ENCODE measurements around the gene KIF5A. TPM values are rescaled to one million over a fixed set of nuclear protein-coding genes. Genes with fewer than 3 reads are reported as not detected.

The KIF5A gene
- total and polyA plus RNA-seq, 3 donors from 2014 or later = 6.8 to 9.1 (median 8.4) TPM

GRCh38 chr12:57630891-57631433 lies 81.1 kb downstream of the KIF5A start:
- H3K36me3 ChIP-seq (ENCODE audit: low read depth, missing control alignments) = no peaks in the 10 kb centered on the region
- 56 to 60% methylated on average over 6 of the region's 6 CpGs for WGBS, 2 donors
- H3K4me3 ChIP-seq = no peak overlapping the region
- intact Hi-C loops (cut with DNase I; ENCODE audit: low total_unique reads) = no loop called here
- TF ChIP-seq POLR2A (IDR thresholded peaks at IDR 0.05) = no peak
- TF ChIP-seq CTCF (IDR thresholded peaks at IDR 0.05) = no peak
- H3K27ac ChIP-seq = no peak overlapping the region
- peak; percentile 1 for DNase-seq
- no peaks in the 10 kb centered on the region for H3K9me3 ChIP-seq
- H3K4me1 ChIP-seq = peaks cover 16% of the 10 kb centered on the region
- H3K27me3 ChIP-seq = no peaks in the 10 kb centered on the region

DNA sequence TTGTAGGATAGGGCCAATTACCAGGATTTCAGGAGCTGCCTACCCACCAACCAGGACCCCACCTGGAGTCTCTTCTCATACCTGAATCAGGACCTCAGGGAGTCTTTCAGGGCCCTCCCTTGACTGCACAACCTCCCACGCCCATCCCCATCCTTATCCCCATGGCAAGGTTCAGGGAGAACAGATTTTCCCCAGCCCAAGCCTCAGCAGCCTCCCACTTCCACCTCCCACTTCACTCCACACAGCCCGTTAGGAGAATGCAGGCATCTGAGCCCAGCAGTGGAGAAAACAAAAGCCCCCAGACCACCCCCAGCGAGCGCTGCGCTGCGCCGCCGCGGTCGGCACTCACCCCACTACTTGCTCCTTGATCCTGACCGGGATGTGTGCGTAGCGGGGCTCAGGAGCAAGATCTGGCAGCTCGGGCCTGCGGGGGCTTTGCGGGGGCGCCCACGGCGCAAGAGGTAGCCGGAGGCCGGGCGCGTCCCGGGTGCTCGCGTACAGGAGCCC lies 81.8 kb downstream of the KIF5A start:
- no peaks in the 10 kb centered on the region for H3K27me3 ChIP-seq
- TF ChIP-seq POLR2A (IDR thresholded peaks at IDR 0.05) (no peak), CTCF (IDR thresholded peaks at IDR 0.05) (no peak)
- peak overlapping the region in 1 of 2 donors; percentile 68 for H3K4me3 ChIP-seq
- peaks cover 16% of the 10 kb centered on the region for H3K4me1 ChIP-seq
- intact Hi-C loops (cut with DNase I; ENCODE audit: low total_unique reads) = no loop called here
- H3K27ac ChIP-seq = no peak overlapping the region
- DNase-seq = peak; percentile 9
- 23 to 28% methylated on average over 2 to 26 of the region's 26 CpGs for WGBS, 2 donors
- no peaks in the 10 kb centered on the region for H3K9me3 ChIP-seq
- H3K36me3 ChIP-seq (ENCODE audit: low read depth, missing control alignments) = no peaks in the 10 kb centered on the region

DNA sequence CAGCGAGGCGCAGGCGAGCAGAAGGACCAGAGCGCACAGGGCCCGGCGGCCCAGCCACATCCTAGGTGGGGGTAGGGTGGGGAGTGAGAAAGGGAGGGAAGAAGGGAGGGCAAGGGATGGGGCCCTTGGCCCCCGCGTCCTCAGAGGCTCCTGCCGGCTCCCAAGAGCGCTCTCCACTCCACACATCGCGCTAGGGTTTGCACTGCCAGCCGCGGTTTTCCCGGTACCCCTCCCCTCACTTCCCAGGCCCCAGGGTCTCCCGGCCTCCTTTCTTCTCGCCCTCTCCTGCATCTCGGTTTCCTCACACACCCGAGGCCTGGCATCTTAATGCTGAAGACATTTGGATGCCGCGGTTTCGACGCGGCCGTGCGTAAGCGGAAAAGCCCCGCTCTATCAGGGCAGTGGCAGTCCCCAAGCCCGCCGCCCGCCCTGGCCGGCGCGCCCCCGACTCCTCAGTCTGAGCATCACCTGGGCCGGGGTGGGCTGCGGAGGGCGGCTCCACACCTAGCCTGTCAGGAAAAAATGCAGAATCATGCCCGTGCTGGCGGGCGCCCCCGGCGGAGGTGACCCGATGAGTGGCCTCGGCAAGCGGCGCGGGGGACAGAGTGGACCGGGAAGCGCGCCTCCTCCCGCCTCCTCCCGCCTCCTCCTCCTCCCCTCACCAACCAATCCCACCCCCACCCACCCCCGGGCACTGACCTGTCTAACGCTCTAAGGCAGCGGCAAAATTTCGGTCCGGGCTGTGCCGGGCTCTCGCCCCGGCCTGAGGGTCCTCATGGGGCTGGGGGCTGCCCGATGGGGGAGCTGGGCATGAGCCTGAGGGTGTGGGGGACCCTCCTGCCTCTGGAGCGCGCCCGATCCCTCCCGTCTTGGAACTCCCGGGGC lies 82.5 kb downstream of the KIF5A start:
- Histone ChIP-seq H3K27ac (no peak overlapping the region), H3K36me3 (ENCODE audit: low read depth, missing control alignments) (no peaks in the 10 kb centered on the region), H3K27me3 (no peaks in the 10 kb centered on the region), H3K9me3 (no peaks in the 10 kb centered on the region), H3K4me1 (peaks cover 14% of the 10 kb centered on the region), H3K4me3 (peak overlapping the region; percentile 44 to 68)
- DNase-seq = peak; percentile 14
- TF ChIP-seq CTCF (IDR thresholded peaks at IDR 0.05) (no peak), POLR2A (IDR thresholded peaks at IDR 0.05) (no peak)
- intact Hi-C loops (cut with DNase I; ENCODE audit: low total_unique reads) = no loop called here
- 0 to 3% methylated on average over 28 to 61 of the region's 67 CpGs for WGBS, 2 donors

DNA sequence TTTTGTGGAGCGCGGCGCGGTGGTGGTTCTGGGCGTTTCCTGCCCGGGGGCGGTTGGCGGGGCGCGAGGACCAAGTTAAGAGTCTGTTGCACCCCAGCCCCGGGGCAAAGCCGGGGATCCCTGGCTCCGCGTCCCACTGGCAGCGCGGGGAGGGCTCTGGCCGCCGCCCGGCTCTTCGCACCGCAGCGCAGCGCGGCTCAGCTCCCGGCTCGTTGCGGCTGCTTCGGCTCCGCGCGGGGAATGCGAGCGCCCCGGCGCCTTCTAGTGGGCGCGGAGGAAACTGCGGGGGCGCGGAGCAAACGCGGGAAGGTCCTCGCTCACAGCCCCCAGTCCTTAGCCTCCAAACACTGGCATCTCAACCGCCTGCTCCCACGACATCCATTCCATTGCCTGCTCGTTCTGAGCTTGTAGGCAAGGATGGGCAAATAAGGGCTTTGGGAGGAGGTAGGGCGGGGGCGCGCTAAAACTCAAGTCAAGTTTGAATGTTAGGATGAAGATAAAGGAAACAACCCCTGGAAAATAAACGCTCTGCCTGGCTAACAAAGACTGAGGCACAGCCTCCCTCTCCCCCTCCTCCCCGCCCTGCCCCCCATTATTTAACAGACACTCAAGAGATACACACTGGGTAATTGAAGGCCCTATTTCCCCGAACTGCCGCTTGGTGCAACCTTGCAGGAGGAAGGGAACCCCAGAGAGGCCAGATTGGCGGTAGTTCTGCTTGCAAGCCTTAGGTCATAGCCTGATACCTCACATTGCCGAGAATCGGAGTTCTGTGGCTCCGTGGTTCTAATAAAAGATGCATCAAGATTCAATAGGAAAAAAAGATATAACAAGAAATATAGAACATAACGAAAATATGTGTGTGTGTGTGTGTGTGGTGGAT lies 83.4 kb downstream of the KIF5A start, which contains the start of gene B4GALNT1:
Gene B4GALNT1 (minus strand): TSS at position 244 of the 883 bp plus-strand sequence. CDS start 1,069 bp downstream, outside the sequence.
- H3K27ac ChIP-seq = no peak within 1 kb of the TSS
- intact Hi-C loops (cut with DNase I; ENCODE audit: low total_unique reads) = no loop called here
- H3K9me3 ChIP-seq = no peaks in the 10 kb centered on the region
- no peaks in the 10 kb centered on the region for H3K36me3 ChIP-seq (ENCODE audit: low read depth, missing control alignments)
- H3K4me1 ChIP-seq = peaks cover 7% of the 10 kb centered on the region
- H3K27me3 ChIP-seq = no peaks in the 10 kb centered on the region
- peak within 1 kb of the TSS; percentile 44 to 68 for H3K4me3 ChIP-seq
- peak; percentile 71 for DNase-seq
- TF ChIP-seq POLR2A (IDR thresholded peaks at IDR 0.05) (no peak), CTCF (IDR thresholded peaks at IDR 0.05) (peak; percentile 74 to 84 (median 75))
- WGBS, 2 donors = 4 to 6% methylated on average over 15 to 46 of the region's 58 CpGs

MicroRNAs within 50 kb of the gene (microRNA counts, 767-probe panel; counts per million panel counts)
- 0 to 152 counts per million in 2 donors for microRNA hsa-miR-616-3p

Small RNAs within 50 kb of the gene (microRNA-seq; reads per million reads assigned to microRNA genes)
- gene MIR616 (ENCODE audit: borderline number of aligned reads in 2 of 2, borderline replicate concordance in 1 of 2) = 0 reads per million in 2 donors
- 0 reads per million in 2 donors for gene MIR6758 (ENCODE audit: borderline number of aligned reads in 2 of 2, borderline replicate concordance in 1 of 2)

Small RNAs within 50 kb of the gene (small RNA-seq; reads per million reads assigned to genes)
- gene MIR616 = 0 to 0.37 reads per million in 2 donors

Other genes with a start within 250 kb of the KIF5A start
- 10 to 100 TPM; 92.0 to 93.9 TPM for gene R3HDM2, start 119.0 kb upstream of the KIF5A start, total RNA-seq
- 54.6 TPM for gene R3HDM2, start 119.0 kb upstream of the KIF5A start, polyA plus RNA-seq (ENCODE audit: insufficient read depth, low read depth, low replicate concordance)
- gene INHBC, start 115.3 kb upstream of the KIF5A start, total RNA-seq = 1 to 10 TPM; 1.8 to 3.1 TPM
- 2.1 TPM for gene INHBC, start 115.3 kb upstream of the KIF5A start, polyA plus RNA-seq (ENCODE audit: insufficient read depth, low read depth, low replicate concordance)
- gene INHBE, start 94.7 kb upstream of the KIF5A start, total RNA-seq = under 1 TPM; 0.24 to 0.25 TPM
- 0.12 TPM for gene INHBE, start 94.7 kb upstream of the KIF5A start, polyA plus RNA-seq (ENCODE audit: insufficient read depth, low read depth, low replicate concordance)
- gene GLI1, start 90.3 kb upstream of the KIF5A start, total RNA-seq = 10 to 100 TPM in 1 of 2 donors, 1 to 10 TPM in 1; 8.3 to 18.0 TPM
- gene GLI1, start 90.3 kb upstream of the KIF5A start, polyA plus RNA-seq (ENCODE audit: insufficient read depth, low read depth, low replicate concordance) = 9.3 TPM
- gene ARHGAP9, start 70.2 kb upstream of the KIF5A start, total RNA-seq = 10 to 100 TPM; 24.8 to 29.2 TPM
- gene ARHGAP9, start 70.2 kb upstream of the KIF5A start, polyA plus RNA-seq (ENCODE audit: insufficient read depth, low read depth, low replicate concordance) = 111 TPM
- gene MARS1, start 62.0 kb upstream of the KIF5A start, total RNA-seq = 100 to 1,000 TPM in 1 of 2 donors, 10 to 100 TPM in 1; 90.6 to 105 TPM
- gene MARS1, start 62.0 kb upstream of the KIF5A start, polyA plus RNA-seq (ENCODE audit: insufficient read depth, low read depth, low replicate concordance) = 144 TPM
- 10 to 100 TPM; 44.2 to 45.6 TPM for gene DDIT3, start 29.5 kb upstream of the KIF5A start, total RNA-seq
- gene DDIT3, start 29.5 kb upstream of the KIF5A start, polyA plus RNA-seq (ENCODE audit: insufficient read depth, low read depth, low replicate concordance) = 63.9 TPM
- gene MBD6, start 27.2 kb upstream of the KIF5A start, total RNA-seq = 100 to 1,000 TPM in 1 of 2 donors, 10 to 100 TPM in 1; 84.7 to 130 TPM
- 86.6 TPM for gene MBD6, start 27.2 kb upstream of the KIF5A start, polyA plus RNA-seq (ENCODE audit: insufficient read depth, low read depth, low replicate concordance)
- gene DCTN2, start 2.9 kb upstream of the KIF5A start, total RNA-seq = 100 to 1,000 TPM; 109 to 122 TPM
- gene DCTN2, start 2.9 kb upstream of the KIF5A start, polyA plus RNA-seq (ENCODE audit: insufficient read depth, low read depth, low replicate concordance) = 196 TPM
- gene PIP4K2C, start 41.1 kb downstream of the KIF5A start, total RNA-seq = 10 to 100 TPM; 47.6 to 54.6 TPM
- gene PIP4K2C, start 41.1 kb downstream of the KIF5A start, polyA plus RNA-seq (ENCODE audit: insufficient read depth, low read depth, low replicate concordance) = 78.0 TPM
- gene DTX3, start 54.8 kb downstream of the KIF5A start, total RNA-seq = 10 to 100 TPM; 45.0 to 60.4 TPM
- 37.9 TPM for gene DTX3, start 54.8 kb downstream of the KIF5A start, polyA plus RNA-seq (ENCODE audit: insufficient read depth, low read depth, low replicate concordance)
- 10 to 100 TPM; 18.0 to 26.5 TPM for gene ARHGEF25, start 61.4 kb downstream of the KIF5A start, total RNA-seq
- gene ARHGEF25, start 61.4 kb downstream of the KIF5A start, polyA plus RNA-seq (ENCODE audit: insufficient read depth, low read depth, low replicate concordance) = 18.7 TPM
- 1 to 10 TPM; 2.3 to 3.2 TPM for gene B4GALNT1, start 83.2 kb downstream of the KIF5A start, total RNA-seq
- 1.8 TPM for gene B4GALNT1, start 83.2 kb downstream of the KIF5A start, polyA plus RNA-seq (ENCODE audit: insufficient read depth, low read depth, low replicate concordance)
- 100 to 1,000 TPM in 1 of 2 donors, 10 to 100 TPM in 1; 88.1 to 158 TPM for gene OS9, start 144.1 kb downstream of the KIF5A start, total RNA-seq
- gene OS9, start 144.1 kb downstream of the KIF5A start, polyA plus RNA-seq (ENCODE audit: insufficient read depth, low read depth, low replicate concordance) = 121 TPM
- 1 to 10 TPM; 2.7 to 3.2 TPM for gene AGAP2, start 188.7 kb downstream of the KIF5A start, total RNA-seq
- 1.9 TPM for gene AGAP2, start 188.7 kb downstream of the KIF5A start, polyA plus RNA-seq (ENCODE audit: insufficient read depth, low read depth, low replicate concordance)
- 10 to 100 TPM; 25.4 to 33.0 TPM for gene TSPAN31, start 195.0 kb downstream of the KIF5A start, total RNA-seq
- 30.8 TPM for gene TSPAN31, start 195.0 kb downstream of the KIF5A start, polyA plus RNA-seq (ENCODE audit: insufficient read depth, low read depth, low replicate concordance)
- gene CDK4, start 202.3 kb downstream of the KIF5A start, total RNA-seq = 10 to 100 TPM; 47.0 to 73.5 TPM
- 64.4 TPM for gene CDK4, start 202.3 kb downstream of the KIF5A start, polyA plus RNA-seq (ENCODE audit: insufficient read depth, low read depth, low replicate concordance)
- 10 to 100 TPM in 1 of 2 donors, 1 to 10 TPM in 1; 9.2 to 15.1 TPM for gene MARCHF9, start 205.1 kb downstream of the KIF5A start, total RNA-seq
- 8.4 TPM for gene MARCHF9, start 205.1 kb downstream of the KIF5A start, polyA plus RNA-seq (ENCODE audit: insufficient read depth, low read depth, low replicate concordance)
- gene CYP27B1, start 217.0 kb downstream of the KIF5A start, total RNA-seq = 10 to 100 TPM in 1 of 2 donors, 1 to 10 TPM in 1; 3.9 to 30.2 TPM
- gene CYP27B1, start 217.0 kb downstream of the KIF5A start, polyA plus RNA-seq (ENCODE audit: insufficient read depth, low read depth, low replicate concordance) = 2.2 TPM
- 10 to 100 TPM; 16.7 to 22.8 TPM for gene METTL1, start 222.1 kb downstream of the KIF5A start, total RNA-seq
- gene METTL1, start 222.1 kb downstream of the KIF5A start, polyA plus RNA-seq (ENCODE audit: insufficient read depth, low read depth, low replicate concordance) = 28.8 TPM
- gene EEF1AKMT3, start 222.6 kb downstream of the KIF5A start, total RNA-seq = 1 to 10 TPM; 8.4 to 8.7 TPM
- 5.5 TPM for gene EEF1AKMT3, start 222.6 kb downstream of the KIF5A start, polyA plus RNA-seq (ENCODE audit: insufficient read depth, low read depth, low replicate concordance)
- 10 to 100 TPM; 26.9 to 30.0 TPM for gene TSFM, start 232.7 kb downstream of the KIF5A start, total RNA-seq
- 51.2 TPM for gene TSFM, start 232.7 kb downstream of the KIF5A start, polyA plus RNA-seq (ENCODE audit: insufficient read depth, low read depth, low replicate concordance)